KMS-11 (cell line): Measurements from ENCODE around the gene MTHFD2.

Experiments used
- H2AFZ ChIP-seq: fragments of 200-600 bp; sonication (generic); 2 replicates; pipeline ENCODE4 v1.6.1; 2016; ENCODE audit warnings: antibody characterized with exemption, mixed run types, low read depth
- H3K27ac ChIP-seq: fragments of 200-600 bp; sonication (generic); 2 replicates; pipeline ENCODE4 v1.6.1; 2016; ENCODE audit warnings: mild to moderate bottlenecking, mixed run types
- H3K27me3 ChIP-seq: fragments of 200-600 bp; sonication (generic); 2 replicates; pipeline ENCODE4 v1.6.1; 2017; ENCODE audit warnings: mild to moderate bottlenecking, low read depth, mixed run types, moderate library complexity; ENCODE audit not compliant: insufficient read depth
- H3K36me3 ChIP-seq: fragments of 200-600 bp; sonication (generic); 2 replicates; pipeline ENCODE4 v1.6.1; 2017; ENCODE audit warnings: mild to moderate bottlenecking, mixed run types; ENCODE audit not compliant: insufficient read depth
- H3K4me1 ChIP-seq: fragments of 200-600 bp; sonication (generic); 2 replicates; pipeline ENCODE4 v1.6.1; 2016; ENCODE audit warnings: mild to moderate bottlenecking, low read depth, mixed run types; ENCODE audit not compliant: poor library complexity, severe bottlenecking
- H3K4me2 ChIP-seq: fragments of 200-600 bp; sonication (generic); 2 replicates; pipeline ENCODE4 v1.7.0; 2016; ENCODE audit warnings: mild to moderate bottlenecking, mixed run types
- H3K4me3 ChIP-seq: fragments of 200-600 bp; sonication (generic); IDR thresholded peaks from 2 replicates; pipeline ENCODE4 v1.6.1; 2017; ENCODE audit warnings: low read depth, low read length, mixed read lengths; ENCODE audit not compliant: insufficient read depth
- H3K79me2 ChIP-seq: fragments of 200-600 bp; sonication (generic); 2 replicates; pipeline ENCODE4 v1.6.1; 2016; ENCODE audit warnings: low read depth, mixed run types; ENCODE audit not compliant: insufficient read depth
- H3K9ac ChIP-seq: fragments of 200-600 bp; sonication (generic); 2 replicates; pipeline ENCODE4 v1.6.1; 2016; ENCODE audit warnings: mild to moderate bottlenecking, mixed run types
- H4K20me1 ChIP-seq: fragments of 200-600 bp; sonication (generic); 2 replicates; pipeline ENCODE4 v1.6.1; 2016; ENCODE audit warnings: mild to moderate bottlenecking, mixed run types; ENCODE audit not compliant: insufficient read depth
- CTCF ChIP-seq: fragments of 200-600 bp; sonication (generic); conservative IDR thresholded peaks from 2 replicates; pipeline ENCODE4 v1.6.1; 2017; ENCODE audit warnings: low read depth, mild to moderate bottlenecking, antibody characterized with exemption, low read length, moderate library complexity, mixed read lengths

Gene MTHFD2

GRCh38 chr2:74219846-74220486 lies 21.6 kb downstream of the MTHFD2 start:
- no peak overlapping the region for H2AFZ ChIP-seq
- no peak overlapping the region for H3K4me3 ChIP-seq
- H3K27me3 ChIP-seq, result no peaks in the 10 kb centered on the region
- H3K4me2 ChIP-seq, result no peak overlapping the region
- H3K9ac ChIP-seq, result no peak overlapping the region
- H4K20me1 ChIP-seq, result no peaks in the 10 kb centered on the region
- no peak overlapping the region for H3K27ac ChIP-seq
- H3K79me2 ChIP-seq, result no peaks in the 10 kb centered on the region
- peaks cover 7% of the 10 kb centered on the region for H3K4me1 ChIP-seq
- no peaks in the 10 kb centered on the region; the same call in 1 of the 2 replicates for H3K36me3 ChIP-seq
- TF ChIP-seq CTCF, result no peak

- no peak overlapping the region for H3K4me2 ChIP-seq
- H3K4me3 ChIP-seq, result no peak overlapping the region
- no peaks in the 10 kb centered on the region for H3K27me3 ChIP-seq
- no peaks in the 10 kb centered on the region for H4K20me1 ChIP-seq
- no peak overlapping the region for H3K9ac ChIP-seq
- peaks cover 1% of the 10 kb centered on the region for H3K4me1 ChIP-seq
- no peak overlapping the region for H2AFZ ChIP-seq
- no peaks in the 10 kb centered on the region for H3K36me3 ChIP-seq
- TF ChIP-seq CTCF, result no peak
- H3K79me2 ChIP-seq, result no peaks in the 10 kb centered on the region
- H3K27ac ChIP-seq, result no peak overlapping the region
These were observed 22.7 kb downstream of the MTHFD2 start for GRCh38 chr2:74221091-74221490.

GRCh38 chr2:74221604-74222299 lies 23.3 kb downstream of the MTHFD2 start:
- no peak overlapping the region for H3K4me3 ChIP-seq
- no peaks in the 10 kb centered on the region for H3K36me3 ChIP-seq
- no peak overlapping the region for H3K9ac ChIP-seq

GRCh38 chr2:74222300-74222650 lies 23.9 kb downstream of the MTHFD2 start:
- Histone ChIP-seq H3K4me2 (no peak overlapping the region), H3K4me3 (no peak overlapping the region), H3K27ac (no peak overlapping the region), H3K79me2 (no peaks in the 10 kb centered on the region), H3K36me3 (no peaks in the 10 kb centered on the region), H2AFZ (no peak overlapping the region), H3K4me1 (no peaks in the 10 kb centered on the region), H3K27me3 (no peaks in the 10 kb centered on the region), H3K9ac (no peak overlapping the region), H4K20me1 (no peaks in the 10 kb centered on the region)
- no peak for TF ChIP-seq CTCF

More at GRCh38 chr2:74221604-74222299, 23.3 kb downstream of the MTHFD2 start:
- Histone ChIP-seq H3K27me3 (no peaks in the 10 kb centered on the region), H2AFZ (no peak overlapping the region), H3K4me2 (no peak overlapping the region), H3K79me2 (no peaks in the 10 kb centered on the region), H4K20me1 (no peaks in the 10 kb centered on the region), H3K27ac (no peak overlapping the region), H3K4me1 (no peaks in the 10 kb centered on the region)
- no peak for TF ChIP-seq CTCF
